ENCODE data around the gene GGCT.
"Not testable (repeated sequence)": the region's sequence is repeated elsewhere in the genome, so short reads cannot be mapped to it uniquely, and the experiment has no call there.

GGCT gene

GRCh38 chr7:30481416-30481815, 23.2 kb downstream of the GGCT start:
- not testable (repeated sequence) for H3K36me3 ChIP-seq (ENCODE audit: control insufficient read depth in 1 of 2, insufficient read depth in 2 of 2, low read length in 2 of 2); H3K27me3 ChIP-seq (ENCODE audit: control insufficient read depth in 1 of 2, insufficient read depth in 2 of 2, low read length in 2 of 2); H3K27ac ChIP-seq (ENCODE audit: low read depth, low read length); H3K4me3 ChIP-seq (ENCODE audit: low read depth in 1 of 2, low read length in 2 of 2); H3K9ac ChIP-seq (ENCODE audit: low read depth in 1 of 2, low read length in 2 of 2); H3K9me3 ChIP-seq (ENCODE audit: control insufficient read depth in 1 of 2, low read length in 2 of 2)
- H3K4me1 ChIP-seq (ENCODE audit: control insufficient read depth in 1 of 2, insufficient read depth in 2 of 2, low read length in 2 of 2), result peaks cover 13 to 22% of the 10 kb centered on the region in 2 donors

GRCh38 chr7:30479202-30480120, 25.2 kb downstream of the GGCT start:
- Histone ChIP-seq H3K9ac (ENCODE audit: low read depth in 1 of 2, low read length in 2 of 2) (peak overlapping the region; percentile 83 to 93), H3K27me3 (ENCODE audit: control insufficient read depth in 1 of 2, insufficient read depth in 2 of 2, low read length in 2 of 2) (no peaks in the 10 kb centered on the region), H3K4me3 (ENCODE audit: low read depth in 1 of 2, low read length in 2 of 2) (peak overlapping the region; percentile 70 to 81), H3K36me3 (ENCODE audit: control insufficient read depth in 1 of 2, insufficient read depth in 2 of 2, low read length in 2 of 2) (no peaks in the 10 kb centered on the region), H3K4me1 (ENCODE audit: control insufficient read depth in 1 of 2, insufficient read depth in 2 of 2, low read length in 2 of 2) (peaks cover 16 to 25% of the 10 kb centered on the region in 2 donors), H3K27ac (ENCODE audit: low read depth, low read length) (no peak overlapping the region), H3K9me3 (ENCODE audit: control insufficient read depth in 1 of 2, low read length in 2 of 2) (no peaks in the 10 kb centered on the region)

- Histone ChIP-seq H3K27me3 (ENCODE audit: control insufficient read depth in 1 of 2, insufficient read depth in 2 of 2, low read length in 2 of 2) (no peaks in the 10 kb centered on the region), H3K27ac (ENCODE audit: low read depth, low read length) (peak within 1 kb of the TSS; percentile 85), H3K4me1 (ENCODE audit: control insufficient read depth in 1 of 2, insufficient read depth in 2 of 2, low read length in 2 of 2) (peaks cover 18 to 26% of the 10 kb centered on the region in 2 donors), H3K4me3 (ENCODE audit: low read depth in 1 of 2, low read length in 2 of 2) (peak within 1 kb of the TSS; percentile 70 to 81), H3K9ac (ENCODE audit: low read depth in 1 of 2, low read length in 2 of 2) (peak within 1 kb of the TSS; percentile 83 to 93), H3K36me3 (ENCODE audit: control insufficient read depth in 1 of 2, insufficient read depth in 2 of 2, low read length in 2 of 2) (no peaks in the 10 kb centered on the region), H3K9me3 (ENCODE audit: control insufficient read depth in 1 of 2, low read length in 2 of 2) (no peaks in the 10 kb centered on the region)
Observed at GRCh38 chr7:30478349-30479201, 26.1 kb downstream of the GGCT start, which contains the start of gene NOD1. NOD1 (minus strand) TSS chr7:30478784; CDS start chr7:30456921, 21,863 bp downstream.

GRCh38 chr7:30476459-30477145, 28.0 kb downstream of the GGCT start:
- H3K9ac ChIP-seq (ENCODE audit: low read depth in 1 of 2, low read length in 2 of 2), result no peak overlapping the region
- H3K27ac ChIP-seq (ENCODE audit: low read depth, low read length), result no peak overlapping the region

GRCh38 chr7:30475580-30475979, 29.0 kb downstream of the GGCT start:
- Histone ChIP-seq H3K9me3 (ENCODE audit: control insufficient read depth in 1 of 2, low read length in 2 of 2) (no peaks in the 10 kb centered on the region), H3K9ac (ENCODE audit: low read depth in 1 of 2, low read length in 2 of 2) (no peak overlapping the region), H3K4me1 (ENCODE audit: control insufficient read depth in 1 of 2, insufficient read depth in 2 of 2, low read length in 2 of 2) (peaks cover 30 to 35% of the 10 kb centered on the region in 2 donors), H3K4me3 (ENCODE audit: low read depth in 1 of 2, low read length in 2 of 2) (no peak overlapping the region), H3K27me3 (ENCODE audit: control insufficient read depth in 1 of 2, insufficient read depth in 2 of 2, low read length in 2 of 2) (no peaks in the 10 kb centered on the region), H3K27ac (ENCODE audit: low read depth, low read length) (no peak overlapping the region), H3K36me3 (ENCODE audit: control insufficient read depth in 1 of 2, insufficient read depth in 2 of 2, low read length in 2 of 2) (no peaks in the 10 kb centered on the region)

More at GRCh38 chr7:30476459-30477145, 28.0 kb downstream of the GGCT start:
- H3K4me1 ChIP-seq (ENCODE audit: control insufficient read depth in 1 of 2, insufficient read depth in 2 of 2, low read length in 2 of 2), result peaks cover 26 to 28% of the 10 kb centered on the region in 2 donors
- H3K9me3 ChIP-seq (ENCODE audit: control insufficient read depth in 1 of 2, low read length in 2 of 2), result no peaks in the 10 kb centered on the region
- no peaks in the 10 kb centered on the region for H3K36me3 ChIP-seq (ENCODE audit: control insufficient read depth in 1 of 2, insufficient read depth in 2 of 2, low read length in 2 of 2)
- H3K27me3 ChIP-seq (ENCODE audit: control insufficient read depth in 1 of 2, insufficient read depth in 2 of 2, low read length in 2 of 2), result no peaks in the 10 kb centered on the region
- no peak overlapping the region for H3K4me3 ChIP-seq (ENCODE audit: low read depth in 1 of 2, low read length in 2 of 2)

GRCh38 chr7:30474893-30475292, 29.7 kb downstream of the GGCT start:
- Histone ChIP-seq H3K36me3 (ENCODE audit: control insufficient read depth in 1 of 2, insufficient read depth in 2 of 2, low read length in 2 of 2) (no peaks in the 10 kb centered on the region), H3K4me1 (ENCODE audit: control insufficient read depth in 1 of 2, insufficient read depth in 2 of 2, low read length in 2 of 2) (peaks cover 32 to 35% of the 10 kb centered on the region in 2 donors), H3K27ac (ENCODE audit: low read depth, low read length) (no peak overlapping the region), H3K4me3 (ENCODE audit: low read depth in 1 of 2, low read length in 2 of 2) (no peak overlapping the region), H3K27me3 (ENCODE audit: control insufficient read depth in 1 of 2, insufficient read depth in 2 of 2, low read length in 2 of 2) (no peaks in the 10 kb centered on the region), H3K9me3 (ENCODE audit: control insufficient read depth in 1 of 2, low read length in 2 of 2) (no peaks in the 10 kb centered on the region), H3K9ac (ENCODE audit: low read depth in 1 of 2, low read length in 2 of 2) (no peak overlapping the region)

- Histone ChIP-seq H3K27ac (ENCODE audit: low read depth, low read length) (no peak overlapping the region), H3K9ac (ENCODE audit: low read depth in 1 of 2, low read length in 2 of 2) (no peak overlapping the region), H3K36me3 (ENCODE audit: control insufficient read depth in 1 of 2, insufficient read depth in 2 of 2, low read length in 2 of 2) (no peaks in the 10 kb centered on the region), H3K4me3 (ENCODE audit: low read depth in 1 of 2, low read length in 2 of 2) (no peak overlapping the region), H3K27me3 (ENCODE audit: control insufficient read depth in 1 of 2, insufficient read depth in 2 of 2, low read length in 2 of 2) (no peaks in the 10 kb centered on the region), H3K4me1 (ENCODE audit: control insufficient read depth in 1 of 2, insufficient read depth in 2 of 2, low read length in 2 of 2) (peaks cover 34 to 35% of the 10 kb centered on the region in 2 donors), H3K9me3 (ENCODE audit: control insufficient read depth in 1 of 2, low read length in 2 of 2) (no peaks in the 10 kb centered on the region)
Observed at GRCh38 chr7:30474485-30474884, 30.1 kb downstream of the GGCT start.

- Histone ChIP-seq H3K4me1 (ENCODE audit: control insufficient read depth in 1 of 2, insufficient read depth in 2 of 2, low read length in 2 of 2) (peaks cover 32% of the 10 kb centered on the region in 2 donors), H3K27ac (ENCODE audit: low read depth, low read length) (no peak overlapping the region), H3K27me3 (ENCODE audit: control insufficient read depth in 1 of 2, insufficient read depth in 2 of 2, low read length in 2 of 2) (no peaks in the 10 kb centered on the region), H3K36me3 (ENCODE audit: control insufficient read depth in 1 of 2, insufficient read depth in 2 of 2, low read length in 2 of 2) (no peaks in the 10 kb centered on the region), H3K4me3 (ENCODE audit: low read depth in 1 of 2, low read length in 2 of 2) (no peak overlapping the region), H3K9me3 (ENCODE audit: control insufficient read depth in 1 of 2, low read length in 2 of 2) (no peaks in the 10 kb centered on the region), H3K9ac (ENCODE audit: low read depth in 1 of 2, low read length in 2 of 2) (no peak overlapping the region)
Observed at GRCh38 chr7:30473903-30474302, 30.7 kb downstream of the GGCT start.

- no peak overlapping the region for H3K4me3 ChIP-seq (ENCODE audit: low read depth in 1 of 2, low read length in 2 of 2)
Observed at GRCh38 chr7:30472784-30473775, 31.5 kb downstream of the GGCT start.

More at GRCh38 chr7:30472784-30473775, 31.5 kb downstream of the GGCT start:
- Histone ChIP-seq H3K4me1 (ENCODE audit: control insufficient read depth in 1 of 2, insufficient read depth in 2 of 2, low read length in 2 of 2) (peaks cover 33 to 36% of the 10 kb centered on the region in 2 donors), H3K27me3 (ENCODE audit: control insufficient read depth in 1 of 2, insufficient read depth in 2 of 2, low read length in 2 of 2) (no peaks in the 10 kb centered on the region), H3K36me3 (ENCODE audit: control insufficient read depth in 1 of 2, insufficient read depth in 2 of 2, low read length in 2 of 2) (no peaks in the 10 kb centered on the region), H3K27ac (ENCODE audit: low read depth, low read length) (no peak overlapping the region), H3K9ac (ENCODE audit: low read depth in 1 of 2, low read length in 2 of 2) (no peak overlapping the region), H3K9me3 (ENCODE audit: control insufficient read depth in 1 of 2, low read length in 2 of 2) (no peaks in the 10 kb centered on the region)

Data from duodenal mucosa (tissue), 2 donors.